SH-SY5Y (cell line): ENCODE data around the gene EFCAB5.

ENCODE experiments used
- GATA2 ChIP-seq: IDR thresholded peaks from 2 replicates; pipeline ENCODE4 v1.6.1; 2011; ENCODE audit warnings: mild to moderate bottlenecking, low read depth, low read length
- GATA3 ChIP-seq: IDR thresholded peaks from 2 replicates; pipeline ENCODE4 v1.6.1; 2011; ENCODE audit warnings: low read depth, mild to moderate bottlenecking, low read length, moderate library complexity

DNA sequence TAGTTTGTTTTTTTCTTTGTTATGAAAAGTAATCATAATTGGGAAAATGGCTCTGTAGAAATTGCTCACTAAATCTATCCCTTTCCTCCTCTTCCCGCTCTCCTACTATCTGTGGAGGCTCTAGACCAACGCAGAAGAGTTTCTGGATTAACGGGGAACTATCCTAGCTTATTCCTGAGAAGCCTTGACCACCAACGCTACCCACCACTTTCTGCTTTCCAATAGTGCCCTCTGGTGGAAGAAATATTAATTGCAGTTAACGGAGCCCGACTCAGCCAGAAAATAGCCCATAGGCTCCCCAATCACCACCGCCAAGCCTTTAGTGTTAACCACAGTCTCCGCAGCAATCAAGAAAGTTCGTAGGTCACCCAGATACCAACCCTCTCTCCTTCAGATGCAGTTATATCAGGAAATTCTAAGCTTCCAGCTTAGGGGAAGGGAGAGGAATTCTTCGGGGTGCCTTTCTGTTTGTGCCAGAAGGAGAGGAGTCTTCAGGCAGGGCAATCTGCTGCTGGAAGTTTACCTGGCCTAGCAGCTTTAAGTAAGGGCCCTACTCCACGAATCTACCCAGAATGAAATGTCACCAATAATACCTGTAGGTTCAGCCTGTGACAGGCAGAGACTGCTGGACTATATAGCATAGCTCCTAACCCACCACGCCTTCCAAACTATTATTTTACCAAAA is 152.2 kb downstream of the EFCAB5 start:
- TF ChIP-seq GATA3 (no peak), GATA2 (no peak)
